Measurements from ENCODE around the gene HMG20A.
A peak's percentile ranks its signal among the peaks of the same experiment; 100 is the strongest.

HMG20A gene

GRCh38 chr15:77486542-77487468 lies 66.1 kb downstream of the HMG20A start:
- TF ChIP-seq, protein P1, sequence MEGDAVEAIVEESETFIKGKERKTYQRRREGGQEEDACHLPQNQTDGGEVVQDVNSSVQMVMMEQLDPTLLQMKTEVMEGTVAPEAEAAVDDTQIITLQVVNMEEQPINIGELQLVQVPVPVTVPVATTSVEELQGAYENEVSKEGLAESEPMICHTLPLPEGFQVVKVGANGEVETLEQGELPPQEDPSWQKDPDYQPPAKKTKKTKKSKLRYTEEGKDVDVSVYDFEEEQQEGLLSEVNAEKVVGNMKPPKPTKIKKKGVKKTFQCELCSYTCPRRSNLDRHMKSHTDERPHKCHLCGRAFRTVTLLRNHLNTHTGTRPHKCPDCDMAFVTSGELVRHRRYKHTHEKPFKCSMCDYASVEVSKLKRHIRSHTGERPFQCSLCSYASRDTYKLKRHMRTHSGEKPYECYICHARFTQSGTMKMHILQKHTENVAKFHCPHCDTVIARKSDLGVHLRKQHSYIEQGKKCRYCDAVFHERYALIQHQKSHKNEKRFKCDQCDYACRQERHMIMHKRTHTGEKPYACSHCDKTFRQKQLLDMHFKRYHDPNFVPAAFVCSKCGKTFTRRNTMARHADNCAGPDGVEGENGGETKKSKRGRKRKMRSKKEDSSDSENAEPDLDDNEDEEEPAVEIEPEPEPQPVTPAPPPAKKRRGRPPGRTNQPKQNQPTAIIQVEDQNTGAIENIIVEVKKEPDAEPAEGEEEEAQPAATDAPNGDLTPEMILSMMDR (IDR thresholded peaks at IDR 0.05; ENCODE audit: extremely low read depth, missing control alignments) = no peak
- DNase-seq (ENCODE audit: low spot score) = no peak

- DNase-seq (ENCODE audit: low spot score) = no peak
- TF ChIP-seq, protein P1 (IDR thresholded peaks at IDR 0.05; ENCODE audit: extremely low read depth, missing control alignments) = no peak
These were observed 66.8 kb downstream of the HMG20A start for GRCh38 chr15:77487469-77487842.

- DNase-seq (ENCODE audit: low spot score) = no peak
- TF ChIP-seq, protein P1 (IDR thresholded peaks at IDR 0.05; ENCODE audit: extremely low read depth, missing control alignments) = no peak
These were observed 67.2 kb downstream of the HMG20A start for GRCh38 chr15:77487888-77488287.

DNA sequence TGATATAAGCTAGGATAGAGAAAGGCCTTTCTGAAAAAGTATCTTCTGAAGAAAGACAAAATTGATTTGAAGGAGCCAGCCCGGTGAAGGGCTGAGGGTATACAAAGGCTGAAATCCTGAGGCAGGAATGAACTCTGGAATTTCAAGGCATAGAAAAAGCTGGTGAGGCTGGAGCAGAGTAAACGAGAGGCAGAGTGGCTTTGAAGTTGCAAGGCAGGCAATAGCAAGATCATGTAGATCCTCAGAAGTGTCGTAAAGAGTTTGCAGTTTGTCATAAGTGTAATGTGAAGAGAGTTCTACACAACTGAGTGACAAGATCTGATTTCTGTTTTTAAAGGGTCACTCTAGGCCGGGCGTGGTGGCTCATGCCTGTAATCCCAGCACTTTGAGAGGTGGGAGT lies 69.0 kb downstream of the HMG20A start:
- DNase-seq (ENCODE audit: low spot score) = no peak
- TF ChIP-seq, protein P1 (IDR thresholded peaks at IDR 0.05; ENCODE audit: extremely low read depth, missing control alignments) = no peak

- DNase-seq (ENCODE audit: low spot score) = peak; percentile 43
- TF ChIP-seq, protein P1 (IDR thresholded peaks at IDR 0.05; ENCODE audit: extremely low read depth, missing control alignments) = no peak
These were observed 72.7 kb downstream of the HMG20A start for GRCh38 chr15:77493324-77493907.

- TF ChIP-seq, protein P1 (IDR thresholded peaks at IDR 0.05; ENCODE audit: extremely low read depth, missing control alignments) = no peak
- DNase-seq (ENCODE audit: low spot score) = no peak
These were observed 73.6 kb downstream of the HMG20A start for GRCh38 chr15:77494073-77494867.
